Measurements from ENCODE around the gene KLHL30. TPM values are rescaled to one million over a fixed set of nuclear protein-coding genes. Genes with fewer than 3 reads are reported as not detected.

Gene KLHL30
- total RNA-seq, 2 experiments from 2014 or later, result not detected

GRCh38 chr2:238104691-238105371 lies 33.6 kb upstream of the KLHL30 start:
- ATAC-seq, result no peak
- no peaks in the 10 kb centered on the region for H3K27me3 Mint-ChIP-seq
- H3K36me3 Mint-ChIP-seq (ENCODE audit: low read depth), result no peaks in the 10 kb centered on the region
- intact Hi-C loops (cut with DNase I, micrococcal nuclease), result loop anchor here in 1 of 2 experiments (5.0 kb wide), 1 partner anchor 248 kb away; the partner anchor contains the start of gene RAMP1
- H3K9me3 Mint-ChIP-seq (ENCODE audit: low read depth), result no peaks in the 10 kb centered on the region
- CTCF ChIA-PET, result no interaction called here
- POLR2A ChIA-PET, result no interaction called here
- H3K4me1 Mint-ChIP-seq, result no peaks in the 10 kb centered on the region
- no peak overlapping the region for H3K4me3 Mint-ChIP-seq
- H3K27ac Mint-ChIP-seq, result no peak overlapping the region
- no peak for DNase-seq

- DNase-seq (no peak), ATAC-seq (no peak)
- Mint-ChIP-seq H3K36me3 (ENCODE audit: low read depth) (no peaks in the 10 kb centered on the region), H3K4me3 (no peak overlapping the region), H3K27ac (no peak overlapping the region), H3K9me3 (ENCODE audit: low read depth) (no peaks in the 10 kb centered on the region), H3K27me3 (no peaks in the 10 kb centered on the region), H3K4me1 (no peaks in the 10 kb centered on the region)
- POLR2A ChIA-PET, result no interaction called here
- intact Hi-C loops (cut with DNase I, micrococcal nuclease), result loop anchor here in 1 of 2 experiments (5.0 kb wide), 1 partner anchor 248 kb away; the partner anchor contains the start of gene RAMP1
- CTCF ChIA-PET, result no interaction called here
Observed at GRCh38 chr2:238105506-238106338, 32.7 kb upstream of the KLHL30 start.

GRCh38 chr2:238106339-238106697 lies 32.1 kb upstream of the KLHL30 start:
- CTCF ChIA-PET, result no interaction called here
- Mint-ChIP-seq H3K9me3 (ENCODE audit: low read depth) (no peaks in the 10 kb centered on the region), H3K4me1 (no peaks in the 10 kb centered on the region), H3K36me3 (ENCODE audit: low read depth) (no peaks in the 10 kb centered on the region), H3K27me3 (no peaks in the 10 kb centered on the region), H3K27ac (no peak overlapping the region), H3K4me3 (no peak overlapping the region)
- POLR2A ChIA-PET, result no interaction called here
- DNase-seq (no peak), ATAC-seq (no peak)
- intact Hi-C loops (cut with DNase I, micrococcal nuclease), result loop anchor here in 1 of 2 experiments (5.0 kb wide), 1 partner anchor 249 kb away; the partner anchor contains the start of gene RAMP1

GRCh38 chr2:238106698-238107524 lies 31.6 kb upstream of the KLHL30 start:
- peak; percentile 16 for ATAC-seq

GRCh38 chr2:238107525-238108422 lies 30.7 kb upstream of the KLHL30 start:
- intact Hi-C loops (cut with DNase I, micrococcal nuclease), result loop anchor here in 1 of 2 experiments (5.0 kb wide), 1 partner anchor 250 kb away; the partner anchor contains the start of gene RAMP1

More at GRCh38 chr2:238106698-238107524, 31.6 kb upstream of the KLHL30 start:
- intact Hi-C loops (cut with DNase I, micrococcal nuclease), result loop anchor here in 1 of 2 experiments (5.0 kb wide), 1 partner anchor 250 kb away; the partner anchor contains the start of gene RAMP1
- Mint-ChIP-seq H3K4me1 (no peaks in the 10 kb centered on the region), H3K27me3 (no peaks in the 10 kb centered on the region), H3K36me3 (ENCODE audit: low read depth) (no peaks in the 10 kb centered on the region), H3K9me3 (ENCODE audit: low read depth) (no peaks in the 10 kb centered on the region), H3K27ac (no peak overlapping the region), H3K4me3 (no peak overlapping the region)
- CTCF ChIA-PET, result no interaction called here
- POLR2A ChIA-PET, result no interaction called here
- DNase-seq, result peak; percentile 37

GRCh38 chr2:238108423-238109183 lies 29.9 kb upstream of the KLHL30 start:
- ATAC-seq, result peak; percentile 72
- H3K4me1 Mint-ChIP-seq, result no peaks in the 10 kb centered on the region
- no peaks in the 10 kb centered on the region for H3K27me3 Mint-ChIP-seq
- peaks cover 2% of the 10 kb centered on the region for H3K36me3 Mint-ChIP-seq (ENCODE audit: low read depth)
- intact Hi-C loops (cut with DNase I, micrococcal nuclease), result loop anchor here in 1 of 2 experiments (5.0 kb wide), 1 partner anchor 251 kb away; the partner anchor contains the start of gene RAMP1
- H3K4me3 Mint-ChIP-seq, result no peak overlapping the region
- H3K9me3 Mint-ChIP-seq (ENCODE audit: low read depth), result peaks cover 8% of the 10 kb centered on the region
- POLR2A ChIA-PET, result no interaction called here
- H3K27ac Mint-ChIP-seq, result no peak overlapping the region
- peak; percentile 37 for DNase-seq
- CTCF ChIA-PET, result interaction anchor here (0.5 to 1.1 kb wide), 6 partner anchors 8 to 304 kb away, joined by 3 to 4 read pairs (median 3); partner anchors contain the start of gene ESPNL

More at GRCh38 chr2:238107525-238108422, 30.7 kb upstream of the KLHL30 start:
- Mint-ChIP-seq H3K4me3 (no peak overlapping the region), H3K36me3 (ENCODE audit: low read depth) (peaks cover 1% of the 10 kb centered on the region), H3K9me3 (ENCODE audit: low read depth) (peaks cover 3% of the 10 kb centered on the region), H3K27me3 (no peaks in the 10 kb centered on the region), H3K27ac (no peak overlapping the region), H3K4me1 (no peaks in the 10 kb centered on the region)
- ChIA-PET POLR2A (no interaction called here), CTCF (interaction anchor here (0.6 to 0.7 kb wide), 2 partner anchors 127 to 251 kb away, joined by 3 read pairs; no protein-coding TSS in a partner anchor)
- ATAC-seq (no peak), DNase-seq (peak; percentile 3)

- Mint-ChIP-seq H3K27me3 (peaks cover 3% of the 10 kb centered on the region), H3K4me3 (no peak overlapping the region), H3K27ac (no peak overlapping the region), H3K4me1 (no peaks in the 10 kb centered on the region), H3K36me3 (ENCODE audit: low read depth) (peaks cover 2% of the 10 kb centered on the region), H3K9me3 (ENCODE audit: low read depth) (peaks cover 8% of the 10 kb centered on the region)
- intact Hi-C loops (cut with DNase I, micrococcal nuclease), result no loop called here
- CTCF ChIA-PET, result no interaction called here
- ATAC-seq (no peak), DNase-seq (no peak)
- POLR2A ChIA-PET, result no interaction called here
Observed at GRCh38 chr2:238113611-238114010, 24.9 kb upstream of the KLHL30 start.

GRCh38 chr2:238114331-238114841 lies 24.1 kb upstream of the KLHL30 start:
- DNase-seq (no peak), ATAC-seq (no peak)
- H3K4me3 Mint-ChIP-seq, result no peak overlapping the region
- H3K27me3 Mint-ChIP-seq, result peaks cover 6% of the 10 kb centered on the region
- no peaks in the 10 kb centered on the region for H3K4me1 Mint-ChIP-seq
- H3K27ac Mint-ChIP-seq, result no peak overlapping the region
- ChIA-PET CTCF (no interaction called here), POLR2A (no interaction called here)
- H3K36me3 Mint-ChIP-seq (ENCODE audit: low read depth), result peaks cover 2% of the 10 kb centered on the region
- intact Hi-C loops (cut with DNase I, micrococcal nuclease), result no loop called here
- peaks cover 8% of the 10 kb centered on the region for H3K9me3 Mint-ChIP-seq (ENCODE audit: low read depth)

GRCh38 chr2:238114851-238115660 lies 23.4 kb upstream of the KLHL30 start:
- H3K27ac Mint-ChIP-seq, result no peak overlapping the region
- ChIA-PET POLR2A (no interaction called here), CTCF (no interaction called here)
- ATAC-seq (no peak), DNase-seq (no peak)
- no peak overlapping the region for H3K4me3 Mint-ChIP-seq
- peaks cover 8% of the 10 kb centered on the region for H3K9me3 Mint-ChIP-seq (ENCODE audit: low read depth)
- H3K4me1 Mint-ChIP-seq, result no peaks in the 10 kb centered on the region
- intact Hi-C loops (cut with DNase I, micrococcal nuclease), result no loop called here
- H3K27me3 Mint-ChIP-seq, result peaks cover 6% of the 10 kb centered on the region
- peaks cover 2% of the 10 kb centered on the region for H3K36me3 Mint-ChIP-seq (ENCODE audit: low read depth)

Measured in activated CD4-positive, alpha-beta T cell treated with anti-CD3 and anti-CD28 coated beads for 36 hours (primary cell).